EH (cell line): ENCODE measurements around the gene MAGI1.

ENCODE experiments used
- DNase-seq: peaks from one replicate; pipeline ENCODE4 v3.0.0-alpha.2; 2015; ENCODE audit warnings: low read depth

Gene MAGI1

DNA sequence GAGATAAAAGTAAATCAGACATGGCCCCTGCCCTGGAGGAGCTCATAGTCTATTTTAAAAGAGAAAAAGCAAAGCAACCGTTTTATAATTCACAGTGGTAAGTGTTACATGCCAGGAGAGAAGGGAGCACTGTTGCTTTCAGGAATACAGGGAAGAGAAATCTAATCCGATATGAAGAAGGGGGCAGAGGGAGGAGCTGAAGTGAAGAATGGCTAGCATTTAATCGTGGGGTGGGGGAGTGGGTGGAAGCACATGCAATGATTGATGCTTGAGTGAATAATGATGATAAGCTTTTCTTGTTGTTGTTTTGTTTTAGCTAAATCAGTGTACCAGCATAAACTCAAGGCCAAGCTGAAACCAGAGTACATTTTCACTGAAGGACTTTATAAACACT is 629.5 kb downstream of the MAGI1 start:
- DNase-seq, result no peak

DNA sequence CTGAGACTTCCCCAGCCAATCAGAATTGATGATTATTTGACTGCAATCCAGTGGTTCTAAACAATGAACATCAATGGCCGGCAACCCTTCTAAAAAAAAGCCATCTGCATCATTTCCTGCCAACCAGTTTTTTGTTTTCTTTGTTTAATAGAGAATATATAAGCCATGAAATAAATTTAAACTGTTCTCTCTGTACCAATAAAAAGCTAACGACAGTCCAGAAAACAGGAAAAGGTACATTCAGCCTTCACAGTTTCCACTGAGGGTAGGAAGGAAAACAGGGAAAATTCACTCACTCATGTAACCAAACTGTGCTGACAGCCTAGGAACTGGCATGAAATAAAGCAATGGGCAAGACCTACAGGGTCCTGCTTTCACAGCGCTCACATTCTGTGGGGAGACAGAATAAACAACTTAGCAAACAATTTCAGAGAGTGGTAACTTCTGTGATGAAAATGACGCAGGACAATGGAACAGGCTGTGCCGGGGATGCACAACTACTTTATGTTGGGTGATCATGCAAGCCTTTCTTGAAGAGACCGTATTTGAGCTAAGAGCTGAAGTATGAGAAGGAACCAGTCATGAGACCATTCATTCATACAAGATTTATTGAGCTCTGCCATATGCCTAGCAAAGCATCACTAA is 630.1 kb downstream of the MAGI1 start:
- DNase-seq, result no peak

DNA sequence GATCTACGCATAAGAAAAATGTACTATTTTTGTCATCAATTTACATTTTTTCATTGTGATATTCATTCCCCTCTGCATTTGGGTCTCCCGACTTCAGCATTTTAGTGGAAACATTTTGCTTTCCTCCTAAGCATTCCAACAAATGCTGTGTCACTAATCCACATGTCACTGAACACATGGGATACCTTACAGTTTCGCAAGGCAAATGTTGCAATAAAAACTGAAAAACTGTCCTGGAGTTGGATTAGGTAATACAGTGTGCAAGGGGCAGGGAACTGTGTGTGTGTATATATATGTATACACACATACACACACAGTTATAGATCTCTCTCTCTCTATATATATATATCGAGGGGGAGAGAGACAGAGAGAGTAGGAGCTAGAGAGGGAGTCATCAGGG is 632.2 kb downstream of the MAGI1 start:
- peak; percentile 27 for DNase-seq

DNA sequence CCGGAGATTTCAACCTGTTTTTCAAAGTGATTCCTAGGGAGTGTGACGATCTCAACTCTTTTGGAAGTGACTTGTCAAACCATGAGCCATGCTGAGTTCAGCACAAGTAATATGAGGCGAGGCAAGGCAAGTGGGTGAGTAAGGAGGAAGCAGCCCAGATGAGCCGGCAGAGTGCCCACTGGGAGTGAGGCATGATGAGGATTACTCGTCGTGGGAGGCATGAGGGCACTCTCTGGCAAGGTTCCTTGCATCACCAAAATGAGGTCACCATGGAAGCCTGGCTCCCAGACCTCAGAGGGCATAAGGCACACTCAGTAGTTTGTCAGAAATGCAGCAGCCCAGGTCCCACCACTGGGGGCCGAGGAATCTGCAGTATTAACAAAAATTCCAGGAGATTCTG is 636.1 kb downstream of the MAGI1 start:
- peak; percentile 88 for DNase-seq

DNA sequence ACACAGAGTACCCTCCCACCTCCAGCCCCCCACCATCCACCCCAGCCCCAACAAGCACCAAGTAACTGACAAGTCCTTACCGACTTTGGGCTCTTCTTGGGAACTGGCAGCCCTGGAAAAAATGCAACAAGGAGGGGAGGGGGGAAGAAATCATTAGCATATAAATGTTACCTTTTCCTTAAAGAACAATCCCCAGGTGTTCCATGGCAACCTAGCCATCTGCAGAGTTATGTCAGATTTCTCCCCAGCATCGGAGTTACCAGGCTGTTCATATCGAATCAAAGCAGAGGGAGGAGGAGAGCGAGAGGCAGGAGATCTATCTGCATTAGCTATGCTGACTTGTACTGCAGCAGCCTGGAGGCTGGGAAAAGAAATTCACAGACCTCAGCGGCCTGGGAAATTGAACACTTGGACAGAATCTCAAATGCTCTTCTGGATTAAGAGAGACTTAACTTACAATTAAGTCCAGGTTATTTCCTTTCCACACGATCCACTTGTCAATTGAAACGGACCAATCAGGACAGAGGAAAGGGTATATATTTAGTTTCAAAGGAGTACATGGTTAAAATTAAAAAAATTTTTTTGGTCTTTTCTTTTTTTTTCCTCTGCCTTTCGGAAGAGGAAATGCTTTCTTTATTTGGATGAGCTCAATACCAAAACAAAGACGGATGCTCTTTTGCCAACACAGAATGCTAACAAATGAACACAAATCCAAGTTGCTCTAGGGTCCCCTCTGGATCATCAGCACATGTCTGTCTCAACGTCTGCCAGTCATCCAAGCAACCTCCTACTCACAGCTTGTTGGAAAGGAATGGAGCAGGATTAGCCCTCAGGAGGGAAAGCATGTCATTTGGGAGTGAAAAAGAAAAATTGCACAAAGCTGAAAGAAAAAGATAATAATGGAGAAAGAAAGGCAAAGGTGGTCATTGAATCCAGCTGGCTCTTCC is 637.1 kb downstream of the MAGI1 start:
- DNase-seq, result no peak

DNA sequence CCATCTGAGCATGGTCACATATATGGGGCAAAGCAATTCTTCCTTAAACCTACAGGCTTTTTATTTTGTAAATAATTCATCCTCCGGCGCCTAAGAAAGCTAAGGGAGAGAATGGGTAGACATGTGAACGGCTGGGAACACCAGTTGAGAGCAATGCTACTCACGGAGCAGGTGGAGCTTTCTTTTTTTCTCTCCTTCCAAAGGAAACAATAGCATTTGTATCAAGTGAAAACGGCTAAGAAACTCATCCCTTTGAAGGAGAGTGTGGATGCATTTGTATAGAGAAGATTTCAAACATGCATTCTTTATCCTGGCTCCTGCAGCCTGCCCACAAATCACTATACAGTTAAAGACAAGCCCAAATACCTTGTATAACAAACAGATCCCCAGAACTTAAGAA is 637.8 kb downstream of the MAGI1 start:
- no peak for DNase-seq

DNA sequence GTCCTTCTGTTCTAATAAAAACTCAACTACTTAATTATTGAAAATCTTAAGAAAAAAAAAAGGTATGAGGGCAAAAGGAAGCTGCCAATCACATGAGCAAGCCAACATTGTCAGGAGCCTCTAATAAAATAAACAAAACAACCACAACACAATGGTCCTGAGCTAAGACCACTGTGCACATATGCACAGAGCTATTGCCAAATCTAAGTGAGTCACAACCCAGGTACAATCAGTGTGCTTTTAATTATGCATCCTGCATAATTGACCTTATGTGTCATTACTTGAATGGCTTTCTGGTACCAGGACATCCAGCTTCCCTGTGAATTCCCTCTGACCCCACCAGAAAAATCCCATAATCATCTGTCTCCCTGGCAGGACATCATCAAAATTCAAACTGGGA is 639.8 kb downstream of the MAGI1 start:
- peak; percentile 28 for DNase-seq

DNA sequence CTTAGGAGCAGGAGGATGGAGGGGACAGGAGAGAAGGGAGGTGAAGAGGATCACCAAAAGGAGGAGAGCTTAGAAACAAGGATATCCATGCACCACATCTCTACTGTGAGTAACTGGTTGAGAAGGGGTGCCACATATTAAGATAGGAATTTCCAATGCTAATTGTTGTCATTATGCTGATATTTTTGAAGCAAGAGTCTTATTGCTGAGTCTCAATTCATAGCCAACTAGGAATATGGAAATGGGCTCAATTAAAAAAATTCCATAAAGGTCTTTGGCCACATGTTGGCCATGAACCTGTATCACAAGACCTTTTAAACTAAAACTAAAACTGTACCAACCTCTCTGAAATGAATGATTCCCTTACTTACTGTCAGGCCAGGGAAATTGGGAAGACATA is 642.6 kb downstream of the MAGI1 start:
- no peak for DNase-seq

DNA sequence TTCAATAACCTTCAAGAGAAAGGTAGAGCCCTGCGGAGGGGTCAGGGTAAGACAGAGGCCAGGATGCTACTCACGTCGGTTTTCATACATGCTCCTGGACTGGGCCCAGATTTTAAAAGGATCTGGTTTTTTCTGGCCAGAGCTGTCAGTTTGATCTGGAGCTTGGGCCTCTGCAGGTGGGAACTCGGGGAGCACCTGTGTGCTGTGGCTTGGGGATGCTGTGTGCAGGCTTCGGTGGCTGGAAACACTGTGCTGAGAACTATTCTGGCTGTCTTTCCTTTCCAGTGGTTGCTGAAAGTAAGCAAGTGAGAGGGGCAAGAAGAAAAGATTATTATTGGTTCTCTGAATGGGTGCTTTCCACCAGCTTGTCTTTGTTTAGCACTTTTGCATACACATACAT is 647.6 kb downstream of the MAGI1 start:
- no peak for DNase-seq

DNA sequence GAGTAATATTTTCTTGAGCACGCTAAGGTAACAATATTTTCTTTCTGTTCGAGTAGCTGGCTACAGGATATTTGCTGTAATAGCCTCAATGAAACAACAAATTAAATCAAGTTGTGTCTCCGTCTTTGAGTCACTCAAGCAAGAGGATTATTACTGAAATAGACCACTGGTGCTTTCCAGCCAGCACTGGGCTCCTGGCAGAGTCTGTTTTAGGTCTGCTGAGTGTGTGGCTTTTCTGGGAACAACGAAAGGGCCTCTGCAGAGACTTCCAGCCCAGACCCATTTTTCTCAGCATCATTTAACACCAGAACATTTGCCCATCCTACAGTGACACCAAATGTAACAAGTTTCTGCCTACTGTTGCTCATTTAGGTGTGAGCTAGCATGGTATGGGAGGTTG is 652.9 kb downstream of the MAGI1 start:
- no peak for DNase-seq

DNA sequence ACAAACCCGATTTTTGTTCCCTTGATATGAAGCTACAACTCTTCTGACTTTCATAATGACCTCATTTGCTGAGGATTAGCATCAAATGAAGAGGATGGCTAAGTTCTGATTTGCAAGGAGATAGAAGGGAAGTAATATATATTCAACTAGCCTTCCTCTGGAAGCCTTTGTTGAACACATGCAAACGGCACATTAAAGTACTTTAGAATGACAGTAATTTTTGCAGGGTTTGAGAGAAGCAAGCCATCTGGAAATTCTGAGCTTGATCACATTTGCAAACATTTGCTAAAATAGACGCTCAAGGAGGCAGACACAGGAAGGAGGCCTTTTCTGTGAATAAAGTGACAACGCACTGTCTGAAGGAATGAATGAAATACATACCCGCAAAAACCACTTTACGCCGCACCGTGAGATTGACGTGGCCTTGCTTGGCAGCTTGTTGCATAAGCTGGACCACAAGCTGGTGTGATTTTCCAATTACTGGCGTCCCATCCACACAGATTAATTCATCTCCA is 657.2 kb downstream of the MAGI1 start:
- DNase-seq, result no peak

DNA sequence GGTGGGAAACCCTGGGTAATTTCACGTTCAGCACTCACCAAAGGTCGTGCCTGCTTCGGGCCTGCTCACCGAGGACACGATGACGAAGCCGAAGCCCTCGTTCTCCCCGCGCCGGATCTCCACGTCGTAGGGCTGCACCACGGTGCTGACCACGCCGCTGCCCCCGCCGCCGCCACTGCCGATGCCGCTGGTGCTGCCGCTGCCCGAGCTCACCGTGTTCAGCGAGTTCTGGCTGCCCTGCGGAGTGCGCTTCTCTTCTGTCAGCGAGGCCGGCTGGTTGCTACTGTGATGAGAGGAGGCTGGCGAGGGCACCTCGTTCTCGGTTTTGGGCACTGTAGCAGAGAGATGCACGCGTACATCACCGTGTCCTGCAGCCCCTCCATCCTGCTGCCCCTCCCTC is 659.5 kb downstream of the MAGI1 start:
- DNase-seq, result no peak

DNA sequence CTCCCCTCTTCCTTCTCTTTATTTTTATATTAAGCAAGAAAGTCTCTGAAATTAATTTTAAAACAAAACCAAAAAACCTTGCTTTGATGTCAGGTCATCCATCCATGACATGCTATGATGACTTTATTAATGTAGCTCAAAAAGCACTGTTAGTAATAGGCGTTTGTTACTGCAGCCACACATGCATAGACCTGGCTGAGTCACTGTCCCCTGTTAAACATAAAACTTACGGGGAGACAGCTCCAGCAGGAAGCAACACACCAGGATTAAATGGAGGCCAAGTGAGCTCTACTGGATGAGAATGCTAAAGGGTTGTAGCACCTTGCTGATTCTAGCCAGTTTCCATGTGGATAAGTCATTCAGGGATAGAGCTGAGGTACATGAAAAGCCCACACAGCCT is 661.1 kb downstream of the MAGI1 start:
- no peak for DNase-seq

DNA sequence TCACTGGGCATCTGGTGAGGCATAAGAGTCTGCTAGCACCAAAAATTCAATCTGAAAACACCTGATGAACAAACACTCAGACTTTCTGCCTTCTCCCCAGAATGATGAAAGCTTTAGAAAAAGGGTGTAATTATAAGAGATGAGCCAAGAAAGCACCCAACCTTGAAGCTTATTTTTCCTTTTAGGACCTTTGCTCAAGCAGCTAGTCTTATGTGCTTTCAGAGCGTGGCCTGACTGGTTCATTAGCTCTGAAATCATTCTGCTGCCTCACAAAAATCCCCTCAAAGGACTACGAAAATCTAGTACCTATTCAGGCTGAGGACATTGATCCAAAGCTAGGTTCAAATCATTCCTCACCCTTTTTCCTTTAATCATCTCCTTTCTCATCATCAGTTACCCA is 662.3 kb downstream of the MAGI1 start:
- DNase-seq, result no peak

DNA sequence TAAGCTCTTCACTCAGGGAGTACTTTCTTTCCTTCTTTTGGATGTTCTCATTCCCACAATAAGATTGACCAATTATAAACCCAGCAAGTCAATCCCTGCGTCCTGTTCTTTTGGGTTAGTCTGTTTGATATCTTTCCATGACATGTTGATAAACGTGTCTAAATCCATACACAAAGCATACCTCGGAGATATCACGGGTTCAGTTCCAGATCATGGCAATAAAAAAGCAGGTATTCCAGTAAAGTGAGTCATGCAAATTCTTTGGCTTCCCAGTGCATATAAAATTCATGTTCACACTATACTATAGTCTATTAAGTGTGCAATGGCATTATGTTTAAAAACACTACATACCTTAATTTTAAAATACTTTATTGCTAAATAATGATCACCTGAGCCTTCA is 667.7 kb downstream of the MAGI1 start:
- DNase-seq, result no peak

DNA sequence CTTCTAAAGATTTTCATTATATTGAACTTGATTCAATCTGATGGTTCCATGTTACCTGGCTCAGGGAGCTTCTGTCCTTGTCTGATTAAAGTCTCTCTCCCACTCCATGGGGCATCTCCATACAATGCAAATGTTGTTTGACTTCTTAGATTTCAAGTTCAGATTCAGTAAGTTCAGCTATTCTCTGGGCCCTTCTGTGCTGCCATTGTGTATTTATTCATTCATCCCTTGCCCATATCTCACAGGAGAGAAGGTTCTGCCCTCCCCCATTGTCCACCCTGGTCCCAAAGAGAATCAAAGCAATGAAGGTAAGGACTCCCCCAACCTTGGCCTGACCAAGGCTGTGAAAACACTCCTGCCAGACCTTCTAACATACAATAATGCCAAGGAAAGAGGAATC is 669.9 kb downstream of the MAGI1 start:
- DNase-seq, result no peak

DNA sequence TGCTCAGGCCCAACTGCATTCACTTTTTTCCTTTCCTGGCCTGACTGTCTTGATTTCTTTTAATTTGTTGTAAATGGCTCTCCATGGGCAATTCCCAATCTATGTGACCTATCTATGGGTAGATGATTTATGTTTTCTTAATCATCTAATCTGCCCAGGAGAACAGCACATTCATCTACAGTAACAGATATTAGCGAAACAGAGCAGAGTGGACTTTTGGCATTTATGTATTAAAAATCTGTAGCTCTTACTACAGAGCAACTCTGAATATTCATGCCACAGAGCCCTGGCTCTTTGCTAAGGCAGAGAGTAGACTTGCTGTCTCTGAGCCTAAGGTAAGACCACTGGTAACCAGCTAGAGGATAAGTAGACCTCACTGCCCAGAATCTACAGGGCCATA is 676.0 kb downstream of the MAGI1 start:
- no peak for DNase-seq

DNA sequence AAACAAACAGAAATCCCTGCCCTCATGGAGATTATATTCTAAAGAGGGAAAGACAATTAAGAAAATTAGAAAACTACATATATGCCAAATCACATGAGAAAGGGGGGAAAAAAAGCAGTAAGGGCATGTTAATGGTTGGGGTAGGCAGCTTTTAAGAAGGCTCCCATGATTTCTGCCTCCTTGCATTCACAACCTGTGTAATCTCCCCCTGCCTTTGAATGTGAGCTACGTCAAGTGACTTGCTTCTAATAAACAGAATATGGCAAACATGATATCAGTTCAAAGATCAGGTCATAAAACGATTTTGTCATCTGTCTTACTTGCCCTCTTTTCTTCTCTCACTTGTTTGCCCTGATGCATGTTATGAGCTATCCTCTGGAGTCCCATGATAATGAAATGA is 677.3 kb downstream of the MAGI1 start:
- no peak for DNase-seq

DNA sequence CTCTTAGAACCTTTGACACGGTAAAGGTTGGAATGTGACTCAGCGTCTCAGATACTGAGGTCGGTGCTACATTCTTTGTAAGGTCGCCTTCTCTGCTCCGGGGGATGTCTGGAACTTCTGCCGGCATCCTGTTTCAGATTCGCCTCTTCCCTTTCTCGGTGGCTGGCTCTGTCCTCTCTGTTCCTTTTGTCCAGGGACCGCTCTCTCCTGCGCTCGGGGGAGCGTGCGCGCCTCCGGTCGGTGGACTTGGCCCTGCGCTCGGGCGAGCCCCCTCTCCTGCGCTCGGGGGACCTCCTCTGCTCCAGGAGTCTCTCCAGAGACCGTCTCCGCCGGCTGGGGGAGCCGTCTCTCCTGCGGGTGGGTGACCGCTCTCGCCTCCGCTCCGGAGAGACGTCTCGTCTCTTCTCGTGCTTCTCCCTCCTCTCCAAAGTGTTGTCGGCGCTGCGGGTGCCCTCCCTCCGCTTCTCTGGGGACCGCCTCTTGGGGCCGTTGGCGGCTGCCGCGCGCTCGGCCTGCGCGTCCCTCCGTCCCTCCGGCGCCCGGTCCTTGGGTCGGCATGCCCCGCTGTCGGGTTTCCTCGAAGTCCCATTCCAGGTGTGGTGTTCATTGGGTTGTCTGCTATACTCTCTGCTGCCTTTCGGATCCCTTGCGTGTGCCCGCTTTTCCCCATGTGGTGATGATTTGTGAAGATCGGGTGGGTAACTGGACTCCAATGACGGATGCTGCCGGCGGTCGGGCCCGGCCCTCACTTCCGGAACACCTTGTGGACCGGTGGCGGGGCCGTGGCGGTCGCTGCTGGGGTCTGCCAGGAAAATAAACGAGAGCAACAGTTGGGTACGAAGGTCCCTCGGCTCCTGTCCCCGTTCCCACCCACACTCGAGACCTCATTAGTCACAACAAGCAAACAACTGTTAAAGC is 682.1 kb downstream of the MAGI1 start:
- peak; percentile 22 for DNase-seq

DNA sequence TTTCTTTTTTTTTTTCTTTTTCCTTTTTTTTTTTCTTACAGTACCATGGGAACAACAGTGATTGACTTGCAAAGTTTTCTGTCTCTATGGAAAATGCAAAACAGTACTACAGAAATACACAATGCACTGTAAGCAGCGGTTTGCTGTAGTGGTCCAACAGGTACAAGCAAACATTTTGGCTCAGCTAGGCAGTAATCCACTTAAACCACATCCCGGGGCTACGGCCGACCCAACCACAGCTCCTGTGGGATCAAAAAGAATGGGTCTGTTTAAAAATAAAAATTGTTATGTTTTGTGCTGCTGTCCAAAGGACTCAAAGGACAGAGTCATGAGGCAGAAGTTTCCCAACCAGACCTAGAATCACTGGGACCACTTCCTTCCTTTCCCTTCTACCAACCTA is 683.8 kb downstream of the MAGI1 start:
- DNase-seq, result no peak

DNA sequence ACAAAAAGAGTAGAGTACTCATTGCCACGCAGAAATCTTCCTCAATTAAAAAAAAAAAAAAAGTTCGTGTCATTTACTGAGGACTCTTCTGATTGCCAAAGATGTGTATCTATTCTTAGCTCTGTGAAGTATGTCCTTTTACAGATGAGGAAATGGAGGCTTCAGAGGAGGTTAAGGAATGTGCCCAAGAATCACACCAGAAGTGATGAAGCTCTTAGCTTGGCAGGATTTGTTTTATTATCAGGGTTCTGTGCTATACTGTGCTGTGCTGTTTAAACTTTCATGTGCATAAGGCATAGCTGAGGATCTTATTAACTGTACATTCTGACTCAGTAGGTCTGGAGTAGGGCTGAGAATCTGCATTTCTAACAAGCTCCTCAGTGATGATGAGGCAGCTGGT is 685.8 kb downstream of the MAGI1 start:
- DNase-seq, result peak; percentile 65

DNA sequence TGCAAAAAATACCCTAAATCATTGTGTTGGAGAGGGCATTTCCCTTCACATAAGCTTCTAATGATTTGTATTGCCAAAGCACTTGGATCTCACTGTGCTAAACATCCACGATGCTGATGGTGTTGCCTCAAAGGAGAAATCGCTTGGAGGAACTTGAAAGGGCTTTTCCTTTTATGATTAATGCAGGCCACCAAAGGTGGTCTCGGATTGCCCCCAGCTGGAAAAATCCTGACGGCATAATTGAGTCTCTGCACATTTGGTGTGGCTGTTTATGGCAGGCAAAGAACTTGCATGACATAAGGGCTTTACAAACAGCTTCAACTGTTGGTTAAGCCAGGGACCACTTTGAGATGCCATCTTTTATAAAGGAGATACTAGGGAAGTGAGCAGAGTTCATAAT is 687.0 kb downstream of the MAGI1 start:
- DNase-seq, result no peak
